Testis (tissue), 3 donors: Measurements from ENCODE around the gene UCK2. TPM values are rescaled to one million over a fixed set of nuclear protein-coding genes. Genes with fewer than 3 reads are reported as not detected.

Experiments used
- DNase-seq: peaks from one replicate; pipeline ENCODE4 v3.0.0-alpha.2; 2019
- H3K27ac ChIP-seq, 2 donors: fragments of 200-600 bp; sonication (generic); one replicate each; pipeline ENCODE4 v1.5.1; 2019
- H3K27me3 ChIP-seq: fragments of 200-600 bp; sonication (generic); one replicate; pipeline ENCODE4 v1.5.1; 2019
- H3K36me3 ChIP-seq: fragments of 200-600 bp; sonication (generic); one replicate; pipeline ENCODE4 v1.5.1; 2017; ENCODE audit warnings: low read depth; ENCODE audit errors: missing control alignments
- H3K4me1 ChIP-seq: fragments of 200-600 bp; sonication (generic); one replicate; pipeline ENCODE4 v1.5.1; 2019
- H3K4me3 ChIP-seq, 2 donors: fragments of 200-600 bp; sonication (generic); one replicate each; pipeline ENCODE4 v1.5.1; 2017 to 2019
- H3K9me3 ChIP-seq: fragments of 200-600 bp; sonication (generic); one replicate; pipeline ENCODE4 v1.5.1; 2017
- POLR2A ChIP-seq: fragments of 450-650 bp; IDR thresholded peaks from one replicate; pipeline ENCODE4 v1.6.1; 2017; ENCODE audit warnings: antibody characterized with exemption, mild to moderate bottlenecking, moderate library complexity
- WGBS, 2 donors: methylation state at CpG; one replicate each; pipeline ENCODE4 v1.1.5; 2018; 5-methylcytosine and 5-hydroxymethylcytosine counted together
- intact Hi-C: fragments of 100-400 bp; cut with DNase I; formaldehyde crosslinking; loops from one replicate; pipeline ENCODE4 v1.15.1; 2023; ENCODE audit warnings: low total_unique reads
- polyA plus RNA-seq: library from polyadenylated mRNA; stranded (reverse); fragments of 350-450 nt; fragmentation: Illumina TruSeq; extraction: RNeasy Lipid Tissue Mini Kit (QIAGEN cat#74804); gene quantifications from one replicate; pipeline ENCODE4 v1.2.3, GENCODE V29; 2014; ENCODE audit warnings: low read depth, low replicate concordance; ENCODE audit not compliant: insufficient read depth
- total RNA-seq, 2 donors: library from RNA; depleted of rRNA; stranded (reverse); fragments of >200 nt; gene quantifications; one replicate each; pipeline ENCODE4 v1.2.3, GENCODE V29; 2016
- TF ChIP-seq, protein P1 (sequence below), 3 experiments: fragments of 450-650 bp in 2 of 3; fragments of 200-600 bp in 1 of 3; sonication (generic) in 1 of 3; IDR thresholded peaks; one replicate each; pipeline ENCODE4 v1.5.1; 2016 to 2019; ENCODE audit warnings: antibody characterized with exemption in 3 of 3, mild to moderate bottlenecking in 2 of 3, moderate library complexity in 1 of 3

The UCK2 gene
- total and polyA plus RNA-seq, 3 donors from 2014 or later = 27.6 to 29.9 (median 29.7) TPM

- peak; percentile 66 for DNase-seq
- WGBS, 2 donors = 0 to 1% methylated on average over 29 to 41 of the region's 49 CpGs
- Histone ChIP-seq H3K36me3 (no peaks in the 10 kb centered on the region), H3K9me3 (no peaks in the 10 kb centered on the region), H3K27me3 (no peaks in the 10 kb centered on the region), H3K27ac (peak overlapping the region; percentile 60 to 86), H3K4me3 (peak overlapping the region; percentile 68 to 93), H3K4me1 (peaks cover 12% of the 10 kb centered on the region)
- no peak for TF ChIP-seq POLR2A
- TF ChIP-seq, protein P1, sequence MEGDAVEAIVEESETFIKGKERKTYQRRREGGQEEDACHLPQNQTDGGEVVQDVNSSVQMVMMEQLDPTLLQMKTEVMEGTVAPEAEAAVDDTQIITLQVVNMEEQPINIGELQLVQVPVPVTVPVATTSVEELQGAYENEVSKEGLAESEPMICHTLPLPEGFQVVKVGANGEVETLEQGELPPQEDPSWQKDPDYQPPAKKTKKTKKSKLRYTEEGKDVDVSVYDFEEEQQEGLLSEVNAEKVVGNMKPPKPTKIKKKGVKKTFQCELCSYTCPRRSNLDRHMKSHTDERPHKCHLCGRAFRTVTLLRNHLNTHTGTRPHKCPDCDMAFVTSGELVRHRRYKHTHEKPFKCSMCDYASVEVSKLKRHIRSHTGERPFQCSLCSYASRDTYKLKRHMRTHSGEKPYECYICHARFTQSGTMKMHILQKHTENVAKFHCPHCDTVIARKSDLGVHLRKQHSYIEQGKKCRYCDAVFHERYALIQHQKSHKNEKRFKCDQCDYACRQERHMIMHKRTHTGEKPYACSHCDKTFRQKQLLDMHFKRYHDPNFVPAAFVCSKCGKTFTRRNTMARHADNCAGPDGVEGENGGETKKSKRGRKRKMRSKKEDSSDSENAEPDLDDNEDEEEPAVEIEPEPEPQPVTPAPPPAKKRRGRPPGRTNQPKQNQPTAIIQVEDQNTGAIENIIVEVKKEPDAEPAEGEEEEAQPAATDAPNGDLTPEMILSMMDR (IDR thresholded peaks at IDR 0.05) = no peak
- intact Hi-C loops = loop anchor here (10.0 kb wide), 1 partner anchor 87 kb away; no protein-coding TSS in a partner anchor
Measured at GRCh38 chr1:165828103-165828668, 772 bp downstream of the UCK2 start.

DNA sequence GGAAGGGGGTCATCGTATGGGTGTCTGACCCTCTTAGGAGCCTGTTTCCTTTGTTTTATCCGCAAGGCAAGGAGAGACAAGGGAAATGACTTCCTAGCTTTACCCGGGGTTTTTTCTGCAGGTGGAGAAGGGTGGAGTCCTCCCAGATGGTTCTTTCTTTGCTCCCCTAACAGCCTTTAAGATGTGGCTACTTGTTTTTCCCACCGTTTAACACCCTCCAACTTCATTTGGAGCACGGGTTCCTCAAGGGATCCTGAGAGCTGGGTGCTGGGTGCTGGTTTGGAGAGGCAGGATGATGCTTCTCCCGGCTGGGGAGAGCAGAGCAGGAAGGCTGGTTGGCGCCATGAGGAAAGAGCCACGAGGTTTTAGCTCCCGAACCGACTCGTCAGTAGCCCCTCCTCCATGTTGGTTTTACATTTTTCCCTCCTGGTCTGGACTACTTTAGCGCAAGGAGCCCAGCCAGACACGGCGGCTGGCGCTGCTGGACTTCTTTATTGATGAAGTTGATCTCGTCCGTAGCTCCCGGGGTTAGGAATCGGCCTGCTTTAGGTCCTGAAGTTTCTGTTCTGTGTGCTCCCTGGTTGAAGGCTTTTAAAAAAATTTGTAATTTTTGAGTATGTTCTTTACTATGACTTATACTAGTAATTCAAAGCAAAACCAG lies 1.4 kb downstream of the UCK2 start:
- intact Hi-C loops = loop anchor here (10.0 kb wide), 1 partner anchor 86 kb away; no protein-coding TSS in a partner anchor
- no peaks in the 10 kb centered on the region for H3K36me3 ChIP-seq
- DNase-seq = peak; percentile 80
- H3K9me3 ChIP-seq = no peaks in the 10 kb centered on the region
- 0 to 2% methylated on average over 15 to 19 of the region's 19 CpGs for WGBS, 2 donors
- peak overlapping the region; percentile 60 to 86 for H3K27ac ChIP-seq
- H3K27me3 ChIP-seq = no peaks in the 10 kb centered on the region
- peak overlapping the region; percentile 68 to 93 for H3K4me3 ChIP-seq
- TF ChIP-seq, protein P1 (IDR thresholded peaks at IDR 0.05) = no peak
- no peak for TF ChIP-seq POLR2A
- H3K4me1 ChIP-seq = peaks cover 12% of the 10 kb centered on the region

DNA sequence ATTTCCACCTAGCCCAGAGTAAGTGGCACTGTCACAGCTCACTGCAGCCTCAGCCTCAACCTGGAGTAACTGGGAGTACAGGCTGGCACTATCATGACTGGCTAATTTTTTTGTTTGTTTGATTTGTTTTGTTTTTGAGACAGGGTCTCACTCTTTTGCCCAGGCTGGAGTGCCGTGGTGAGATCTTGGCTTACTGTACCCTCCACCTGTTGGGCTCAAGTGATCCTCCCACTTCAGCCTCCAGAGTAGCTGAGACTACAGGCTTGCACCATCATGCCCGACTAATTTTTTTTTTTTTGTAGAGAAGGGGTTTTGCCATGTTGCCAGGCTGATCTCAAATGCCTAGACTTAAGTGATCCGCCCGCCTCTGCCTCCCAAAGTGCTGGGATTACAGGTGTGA lies 2.5 kb downstream of the UCK2 start:
- no peak overlapping the region for H3K27ac ChIP-seq

DNA sequence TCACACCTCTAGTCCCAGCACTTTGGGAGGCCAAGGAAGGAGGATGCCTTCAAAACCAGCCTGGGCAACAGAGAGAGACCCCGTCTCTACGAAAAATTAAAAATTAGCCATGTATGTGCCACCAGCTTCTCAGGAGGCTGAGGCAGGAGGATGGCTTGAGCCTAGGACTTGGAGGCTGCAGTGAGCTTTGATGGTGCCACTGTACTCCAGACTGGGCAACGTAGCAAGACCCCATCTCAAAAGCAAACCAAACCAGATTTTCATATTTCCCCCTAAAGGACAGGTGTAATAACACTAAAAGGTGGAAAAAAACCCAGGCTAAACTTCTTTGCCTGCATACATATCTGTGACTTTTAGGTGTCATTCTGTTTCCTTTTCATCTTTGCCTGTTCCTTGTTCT lies 3.7 kb downstream of the UCK2 start:
- no peak overlapping the region for H3K27ac ChIP-seq
- no peak overlapping the region for H3K4me3 ChIP-seq
- no peak for TF ChIP-seq POLR2A
- TF ChIP-seq, protein P1 (IDR thresholded peaks at IDR 0.05) = no peak
- WGBS, 2 donors = 97 to 98% methylated on average over 3 of the region's 3 CpGs
- intact Hi-C loops = no loop called here
- peaks cover 12% of the 10 kb centered on the region for H3K4me1 ChIP-seq
- DNase-seq = no peak
- H3K9me3 ChIP-seq = no peaks in the 10 kb centered on the region
- H3K27me3 ChIP-seq = no peaks in the 10 kb centered on the region
- no peaks in the 10 kb centered on the region for H3K36me3 ChIP-seq

More for the DNA sequence above, 2.5 kb downstream of the UCK2 start:
- H3K4me3 ChIP-seq = no peak overlapping the region
- peaks cover 12% of the 10 kb centered on the region for H3K4me1 ChIP-seq
- WGBS, 2 donors = 70 to 84% methylated on average over 4 of the region's 4 CpGs
- intact Hi-C loops = loop anchor here (10.0 kb wide), 1 partner anchor 85 kb away; no protein-coding TSS in a partner anchor
- no peak for DNase-seq
- H3K36me3 ChIP-seq = no peaks in the 10 kb centered on the region
- no peak for TF ChIP-seq POLR2A
- TF ChIP-seq, protein P1 (IDR thresholded peaks at IDR 0.05) = no peak
- H3K9me3 ChIP-seq = no peaks in the 10 kb centered on the region
- no peaks in the 10 kb centered on the region for H3K27me3 ChIP-seq
